Measurements from ENCODE around the gene FBXL22.

FBXL22 gene

GRCh38 chr15:63640146-63640545, 43.0 kb downstream of the FBXL22 start:
- Histone ChIP-seq H3K27ac (ENCODE audit: poor library complexity, severe bottlenecking) (no peak overlapping the region), H3K36me3 (ENCODE audit: low read depth) (peaks cover 76% of the 10 kb centered on the region), H3K4me3 (ENCODE audit: severe bottlenecking) (no peak overlapping the region), H3K27me3 (ENCODE audit: insufficient read depth, poor library complexity, severe bottlenecking) (no peaks in the 10 kb centered on the region), H3K9me3 (ENCODE audit: severe bottlenecking) (no peaks in the 10 kb centered on the region), H3K4me1 (ENCODE audit: insufficient read depth, poor library complexity, severe bottlenecking) (no peaks in the 10 kb centered on the region)
- DNase-seq (ENCODE audit: low spot score) (no peak), ATAC-seq (ENCODE audit: low read depth) (no peak)
- TF ChIP-seq CTCF (IDR thresholded peaks at IDR 0.05; ENCODE audit: poor library complexity, severe bottlenecking) = no peak

Measured in RWPE2 (cell line).